HCT116 (cell line): ENCODE data around the gene RPLP1. TPM values are rescaled to one million over a fixed set of nuclear protein-coding genes. Genes with fewer than 3 reads are reported as not detected.

Experiments
- ATAC-seq: fragments of 200-7000 bp; cut with Tn5 transposase; 2 replicates; pipeline ENCODE4 v1.9.1; 2020; ENCODE audit warnings: mild to moderate bottlenecking, moderate library complexity
- BruUV-seq: library from RNA; stranded (reverse); fragments of 400-500 nt; replicated peaks from 2 replicates; lab custom pipeline; 2021; lab: Mats Ljungman, UMichigan
- CTCF ChIA-PET: fragments of 300-600 bp; sonication (Branson Sonifier 250); formaldehyde crosslinking; loops from one replicate; lab custom pipeline; 2021; ENCODE audit warnings: antibody characterized with exemption; lab: Charles Lee
- POLR2A ChIA-PET: fragments of 300-600, 350-600 bp; sonication (Branson Sonifier 250); formaldehyde crosslinking; loops from one replicate; lab custom pipeline; 2021; ENCODE audit warnings: antibody characterized with exemption; lab: Charles Lee
- RAD21 ChIA-PET, 2 experiments: fragments of 300-600 bp; sonication (Branson Sonifier 250); formaldehyde crosslinking; loops; one replicate each; lab custom pipeline; 2023; ENCODE audit warnings: low total read pairs in 2 of 2; ENCODE audit not compliant: uncharacterized antibody in 2 of 2, unreplicated experiment in 2 of 2, low non-redundant PET in 1 of 2; lab: Charles Lee
- DNase-seq: peaks from one replicate; pipeline ENCODE4 v3.0.0-alpha.2; 2010; ENCODE audit warnings: low read depth, low spot score
- H2AFZ ChIP-seq: fragments of 200-600 bp; shearing (Covaris generic), sonication (generic); 2 replicates; pipeline ENCODE4 v1.6.1; 2017; ENCODE audit warnings: low read depth, mixed run types, mixed read lengths, antibody characterized with exemption, low read length; ENCODE audit not compliant: poor library complexity, severe bottlenecking
- H3K27ac ChIP-seq: 2 replicates; pipeline ENCODE4 v1.5.1; 2012; ENCODE audit warnings: low read depth, low read length
- H3K27me3 ChIP-seq: fragments of 200-600 bp; sonication (generic); 2 replicates; pipeline ENCODE4 v1.6.1; 2016; ENCODE audit warnings: mixed run types, low read length, mixed read lengths; ENCODE audit not compliant: insufficient read depth
- H3K36me3 ChIP-seq, 2 experiments: fragments of 200-500 bp in 1 of 2; fragments of 200-600 bp in 1 of 2; sonication (Bioruptor generic) in 1 of 2; sonication (generic) in 1 of 2; 2 replicates each; pipeline versions ENCODE4 v1.5.1 to v1.6.1; 2014 to 2016; ENCODE audit warnings: low read length in 2 of 2, inconsistent platforms in 1 of 2, mixed read lengths in 1 of 2, mixed run types in 1 of 2; ENCODE audit not compliant: insufficient read depth in 2 of 2, control insufficient read depth in 1 of 2
- H3K4me1 ChIP-seq, 2 experiments: fragments of 200-600 bp in 1 of 2; sonication (generic) in 1 of 2; 2 replicates each; pipeline versions ENCODE4 v1.5.1 to v1.6.1; 2012 to 2017; ENCODE audit warnings: low read length in 2 of 2, inconsistent platforms in 1 of 2, mild to moderate bottlenecking in 1 of 2, mixed read lengths in 1 of 2, mixed run types in 1 of 2, moderate library complexity in 1 of 2; ENCODE audit not compliant: insufficient read depth in 2 of 2, control insufficient read depth in 1 of 2
- H3K4me2 ChIP-seq: fragments of 200-600 bp; sonication (generic); 2 replicates; pipeline ENCODE4 v1.6.1; 2017; ENCODE audit warnings: mixed run types, low read length, mixed read lengths
- H3K4me3 ChIP-seq, 2 experiments: fragments of 200-600 bp in 1 of 2; sonication (generic) in 1 of 2; replicated peaks in 1 of 2; 2 replicates each; pipeline ENCODE4 v1.5.1; 2011 to 2016; ENCODE audit warnings: low read length in 2 of 2, control low read depth in 1 of 2, low read depth in 1 of 2, mild to moderate bottlenecking in 1 of 2, mixed read lengths in 1 of 2, mixed run types in 1 of 2
- H3K79me2 ChIP-seq: fragments of 200-600 bp; sonication (generic); 2 replicates; pipeline ENCODE4 v1.6.1; 2017; ENCODE audit warnings: mild to moderate bottlenecking, mixed run types, low read length, moderate library complexity, mixed read lengths; ENCODE audit not compliant: insufficient read depth
- H3K9ac ChIP-seq: fragments of 200-600 bp; sonication (generic); 2 replicates; pipeline ENCODE4 v1.6.1; 2016; ENCODE audit warnings: low read length, mixed read lengths
- H3K9me2 ChIP-seq: fragments of 200-600 bp; sonication (generic), shearing (Covaris generic); 2 replicates; pipeline ENCODE4 v1.6.1; 2017; ENCODE audit warnings: mixed run types, mild to moderate bottlenecking, moderate library complexity; ENCODE audit not compliant: insufficient read depth
- H3K9me3 ChIP-seq, 2 experiments: fragments of 200-500 bp in 1 of 2; fragments of 200-600 bp in 1 of 2; sonication (Bioruptor generic) in 1 of 2; sonication (generic) in 1 of 2; 2 replicates each; pipeline ENCODE4 v1.6.1; 2014 to 2017; ENCODE audit warnings: low read length in 2 of 2, mixed read lengths in 2 of 2, inconsistent platforms in 1 of 2, low read depth in 1 of 2, mild to moderate bottlenecking in 1 of 2, mixed run types in 1 of 2, moderate library complexity in 1 of 2; ENCODE audit not compliant: control insufficient read depth in 1 of 2, insufficient read depth in 1 of 2
- H4K20me1 ChIP-seq: fragments of 200-600 bp; sonication (generic), shearing (Covaris generic); 2 replicates; pipeline ENCODE4 v1.6.1; 2017; ENCODE audit warnings: mixed run types, mild to moderate bottlenecking, moderate library complexity; ENCODE audit not compliant: insufficient read depth
- POLR2A ChIP-seq: IDR thresholded peaks from 2 replicates; pipeline ENCODE4 v1.7.0; 2011; ENCODE audit warnings: borderline replicate concordance; ENCODE audit not compliant: insufficient read depth, insufficient read length; ENCODE audit errors: extremely low read depth
- SRF ChIP-seq: IDR thresholded peaks from 2 replicates; pipeline ENCODE4 v1.6.1; 2012; ENCODE audit warnings: low read depth
- ZFX ChIP-seq: fragments of 450-650 bp; IDR thresholded peaks from 2 replicates; pipeline ENCODE4 v1.6.1; 2017
- intact Hi-C: fragments of 100-400 bp; cut with micrococcal nuclease; formaldehyde crosslinking; loops from 2 replicates; pipeline ENCODE4 v1.10.0; 2022
- total RNA-seq: library from RNA; stranded (reverse); gene quantifications from one replicate; pipeline ENCODE4 v1.2.1, GENCODE V29; 2021; ENCODE audit not compliant: unreplicated experiment
- TF ChIP-seq, protein P1 (sequence below): IDR thresholded peaks from 2 replicates; pipeline ENCODE4 v1.6.1; 2011; ENCODE audit warnings: mild to moderate bottlenecking, low read length, moderate library complexity; ENCODE audit not compliant: insufficient replicate concordance; ENCODE audit errors: extremely low read depth

RPLP1 gene
- total RNA-seq, 1 experiment from 2014 or later, result 3,138 TPM

DNA sequence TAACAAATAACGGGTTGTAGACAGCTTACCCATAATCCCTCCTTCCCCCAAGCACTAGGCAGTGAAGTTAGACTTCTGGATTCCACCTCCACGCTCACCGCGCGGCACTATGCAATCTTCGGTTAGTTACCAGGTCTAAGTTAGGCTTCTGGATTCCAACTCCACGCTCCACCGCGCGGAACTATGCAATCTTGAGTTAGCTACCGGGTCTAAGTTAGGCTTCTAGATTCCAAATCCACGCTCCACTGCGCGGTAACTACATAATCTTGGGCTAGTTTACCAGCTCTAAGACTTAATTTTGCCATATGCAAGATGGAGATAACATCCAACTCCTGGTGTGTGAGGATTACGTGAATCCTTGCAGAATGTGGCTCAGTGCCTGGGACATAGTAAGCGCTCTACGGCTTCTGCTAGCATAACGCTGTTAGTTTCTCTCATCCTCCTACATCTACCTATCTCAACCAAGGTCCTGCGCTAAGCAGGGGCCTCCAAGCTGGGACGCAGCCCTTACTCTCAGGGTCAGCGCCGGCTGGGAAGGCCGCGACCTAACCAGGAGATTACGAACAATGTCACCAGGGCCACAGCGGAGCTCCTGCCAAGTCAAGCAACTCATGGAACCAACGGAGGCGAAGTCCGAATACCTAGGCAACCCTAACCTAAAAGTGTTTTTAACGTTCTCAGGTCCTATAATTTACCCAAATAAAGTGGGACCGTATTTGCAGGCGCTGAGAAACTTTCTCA is 497 bp upstream of the RPLP1 start:
- intact Hi-C loops, result no loop called here
- Histone ChIP-seq H3K27ac (peak overlapping the region; percentile 83), H3K9me3 (no peaks in the 10 kb centered on the region), H3K4me1 (peaks cover 9 to 20% of the 10 kb centered on the region in 2 experiments; a peak in 3 of 4 replicates), H3K9ac (peak overlapping the region; percentile 98), H3K79me2 (peaks cover 34% of the 10 kb centered on the region), H3K4me2 (peak overlapping the region; percentile 83), H3K27me3 (no peaks in the 10 kb centered on the region), H3K4me3 (peak overlapping the region; percentile 96 to 98), H3K9me2 (no peaks in the 10 kb centered on the region), H4K20me1 (peaks cover 34% of the 10 kb centered on the region; the same call in 1 of the 2 replicates), H3K36me3 (peaks cover 40 to 54% of the 10 kb centered on the region in 2 experiments)
- ATAC-seq, result peak; percentile 14
- ChIA-PET RAD21 (no interaction called here), POLR2A (interaction anchor here (0.8 to 3.9 kb wide), 9 partner anchors 10 to 393 kb away, joined by 3 to 43 read pairs (median 4); partner anchors contain the start of gene KIF23)
- no peak for DNase-seq
- BruUV-seq, result no TSS peak
- TF ChIP-seq, protein P1, sequence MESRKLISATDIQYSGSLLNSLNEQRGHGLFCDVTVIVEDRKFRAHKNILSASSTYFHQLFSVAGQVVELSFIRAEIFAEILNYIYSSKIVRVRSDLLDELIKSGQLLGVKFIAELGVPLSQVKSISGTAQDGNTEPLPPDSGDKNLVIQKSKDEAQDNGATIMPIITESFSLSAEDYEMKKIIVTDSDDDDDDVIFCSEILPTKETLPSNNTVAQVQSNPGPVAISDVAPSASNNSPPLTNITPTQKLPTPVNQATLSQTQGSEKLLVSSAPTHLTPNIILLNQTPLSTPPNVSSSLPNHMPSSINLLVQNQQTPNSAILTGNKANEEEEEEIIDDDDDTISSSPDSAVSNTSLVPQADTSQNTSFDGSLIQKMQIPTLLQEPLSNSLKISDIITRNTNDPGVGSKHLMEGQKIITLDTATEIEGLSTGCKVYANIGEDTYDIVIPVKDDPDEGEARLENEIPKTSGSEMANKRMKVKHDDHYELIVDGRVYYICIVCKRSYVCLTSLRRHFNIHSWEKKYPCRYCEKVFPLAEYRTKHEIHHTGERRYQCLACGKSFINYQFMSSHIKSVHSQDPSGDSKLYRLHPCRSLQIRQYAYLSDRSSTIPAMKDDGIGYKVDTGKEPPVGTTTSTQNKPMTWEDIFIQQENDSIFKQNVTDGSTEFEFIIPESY, result no peak
- TF ChIP-seq SRF, result no peak
- TF ChIP-seq, all 23 proteins: peak for 0
- peak overlapping the region; percentile 30 for H2AFZ ChIP-seq
- CTCF ChIA-PET, result interaction anchor here (0.7 kb wide), 1 partner anchor 10 kb away, joined by 3 read pairs; no protein-coding TSS in a partner anchor

GRCh38 chr15:69454953-69455352 is 2.3 kb downstream of the RPLP1 start:
- H3K4me3 ChIP-seq, result peak overlapping the region in 1 of 2 experiments; percentile 98; a peak in 1 of 4 replicates
- H4K20me1 ChIP-seq, result peaks cover 34% of the 10 kb centered on the region; the same call in 1 of the 2 replicates
- peak overlapping the region; percentile 83; the same call in 1 of the 2 replicates for H3K27ac ChIP-seq
- H3K4me1 ChIP-seq, result peaks cover 9 to 20% of the 10 kb centered on the region in 2 experiments; a peak in 3 of 4 replicates
- intact Hi-C loops, result no loop called here
- ChIA-PET RAD21 (no interaction called here), POLR2A (interaction anchor here (3.9 kb wide), 1 partner anchor 8 kb away, joined by 43 read pairs; no protein-coding TSS in a partner anchor), CTCF (no interaction called here)
- no peaks in the 10 kb centered on the region for H3K9me3 ChIP-seq
- H2AFZ ChIP-seq, result no peak overlapping the region
- peak overlapping the region; percentile 83 for H3K4me2 ChIP-seq
- H3K36me3 ChIP-seq, result peaks cover 27 to 41% of the 10 kb centered on the region in 2 experiments
- ATAC-seq, result no peak
- no peaks in the 10 kb centered on the region for H3K9me2 ChIP-seq
- H3K9ac ChIP-seq, result 0 out of 2 replicates have a peak overlapping the region, but pooled peaks have one; percentile 98
- peaks cover 34% of the 10 kb centered on the region for H3K79me2 ChIP-seq
- no peak for DNase-seq
- TF ChIP-seq POLR2A, result no peak
- no peak for TF ChIP-seq ZFX
- no peaks in the 10 kb centered on the region for H3K27me3 ChIP-seq
- no TSS peak for BruUV-seq
